ENCODE measurements around the gene CAT. TPM values are rescaled to one million over a fixed set of nuclear protein-coding genes. Genes with fewer than 3 reads are reported as not detected.

Gene CAT
- total RNA-seq, 4 donors from 2014 or later: 83.0 to 120 (median 107) TPM

GRCh38 chr11:34408580-34409172, 30.1 kb upstream of the CAT start:
- TF ChIP-seq CTCF (IDR thresholded peaks at IDR 0.05) (no peak), POLR2A (IDR thresholded peaks at IDR 0.05) (no peak)
- no peaks in the 10 kb centered on the region for H3K9me3 ChIP-seq
- no peaks in the 10 kb centered on the region for H3K4me1 ChIP-seq
- no peak overlapping the region for H3K4me3 ChIP-seq
- no peak overlapping the region for H3K27ac ChIP-seq
- no peaks in the 10 kb centered on the region for H3K36me3 ChIP-seq
- no peak for DNase-seq
- intact Hi-C loops (cut with DNase I; ENCODE audit: low total_unique reads): no loop called here
- no peaks in the 10 kb centered on the region for H3K27me3 ChIP-seq

- TF ChIP-seq CTCF (IDR thresholded peaks at IDR 0.05): no peak
- TF ChIP-seq POLR2A (IDR thresholded peaks at IDR 0.05): no peak
- Histone ChIP-seq H3K9me3 (no peaks in the 10 kb centered on the region), H3K36me3 (no peaks in the 10 kb centered on the region), H3K4me3 (no peak overlapping the region), H3K27me3 (no peaks in the 10 kb centered on the region), H3K4me1 (no peaks in the 10 kb centered on the region), H3K27ac (no peak overlapping the region)
- no peak for DNase-seq
- intact Hi-C loops (cut with DNase I; ENCODE audit: low total_unique reads): no loop called here
Observed at GRCh38 chr11:34411111-34411510, 27.6 kb upstream of the CAT start.

- H3K4me3 ChIP-seq: no peak overlapping the region
- TF ChIP-seq POLR2A (IDR thresholded peaks at IDR 0.05) (no peak), CTCF (IDR thresholded peaks at IDR 0.05) (no peak)
- intact Hi-C loops (cut with DNase I; ENCODE audit: low total_unique reads): no loop called here
- no peaks in the 10 kb centered on the region for H3K4me1 ChIP-seq
- no peaks in the 10 kb centered on the region for H3K36me3 ChIP-seq
- no peak for DNase-seq
- no peaks in the 10 kb centered on the region for H3K9me3 ChIP-seq
- no peak overlapping the region for H3K27ac ChIP-seq
- no peaks in the 10 kb centered on the region for H3K27me3 ChIP-seq
Observed at GRCh38 chr11:34411791-34412190, 26.9 kb upstream of the CAT start.

GRCh38 chr11:34413263-34413662, 25.5 kb upstream of the CAT start:
- no peaks in the 10 kb centered on the region for H3K27me3 ChIP-seq
- no peak overlapping the region for H3K4me3 ChIP-seq
- H3K9me3 ChIP-seq: no peaks in the 10 kb centered on the region
- no peaks in the 10 kb centered on the region for H3K4me1 ChIP-seq
- intact Hi-C loops (cut with DNase I; ENCODE audit: low total_unique reads): no loop called here
- no peak for DNase-seq
- no peak overlapping the region for H3K27ac ChIP-seq
- no peak for TF ChIP-seq POLR2A (IDR thresholded peaks at IDR 0.05)
- TF ChIP-seq CTCF (IDR thresholded peaks at IDR 0.05): no peak
- H3K36me3 ChIP-seq: no peaks in the 10 kb centered on the region

GRCh38 chr11:34415538-34415937, 23.2 kb upstream of the CAT start:
- Histone ChIP-seq H3K27ac (no peak overlapping the region), H3K4me1 (no peaks in the 10 kb centered on the region), H3K4me3 (no peak overlapping the region), H3K9me3 (no peaks in the 10 kb centered on the region), H3K27me3 (no peaks in the 10 kb centered on the region), H3K36me3 (no peaks in the 10 kb centered on the region)
- TF ChIP-seq POLR2A (IDR thresholded peaks at IDR 0.05) (no peak), CTCF (IDR thresholded peaks at IDR 0.05) (no peak)
- intact Hi-C loops (cut with DNase I; ENCODE audit: low total_unique reads): no loop called here
- DNase-seq: no peak

Measured in uterus (tissue), 4 donors.